ENCODE results near the gene MYO9A. TPM values are rescaled to one million over a fixed set of nuclear protein-coding genes. Genes with fewer than 3 reads are reported as not detected.

Gene MYO9A
- total and polyA plus RNA-seq, 11 donors = 3.2 to 33.9 (median 29.9) TPM

- 94 to 98% (median 96%) methylated on average over 2 of the region's 2 CpGs for WGBS, 4 donors
- no peak for ATAC-seq
Measured at GRCh38 chr15:71932689-71933088, 185.3 kb downstream of the MYO9A start.

GRCh38 chr15:71931261-71931660 is 186.7 kb downstream of the MYO9A start:
- DNase-seq (no peak), ATAC-seq (no peak)
- Histone ChIP-seq H3K36me3 (peaks cover 0 to 71% (median 54%) of the 10 kb centered on the region in 9 donors), H3K9me3 (peaks cover 0 to 26% (median 14%) of the 10 kb centered on the region in 12 donors), H3K4me3 (no peak overlapping the region), H3K4me1 (no peaks in the 10 kb centered on the region), H3K27ac (no peak overlapping the region), H3K27me3 (no peaks in the 10 kb centered on the region)
- 95 to 98% (median 97%) methylated on average over 1 of the region's 1 CpG for WGBS, 4 donors
- intact Hi-C loops (cut with DNase I) = no loop called here
- TF ChIP-seq, protein P1, sequence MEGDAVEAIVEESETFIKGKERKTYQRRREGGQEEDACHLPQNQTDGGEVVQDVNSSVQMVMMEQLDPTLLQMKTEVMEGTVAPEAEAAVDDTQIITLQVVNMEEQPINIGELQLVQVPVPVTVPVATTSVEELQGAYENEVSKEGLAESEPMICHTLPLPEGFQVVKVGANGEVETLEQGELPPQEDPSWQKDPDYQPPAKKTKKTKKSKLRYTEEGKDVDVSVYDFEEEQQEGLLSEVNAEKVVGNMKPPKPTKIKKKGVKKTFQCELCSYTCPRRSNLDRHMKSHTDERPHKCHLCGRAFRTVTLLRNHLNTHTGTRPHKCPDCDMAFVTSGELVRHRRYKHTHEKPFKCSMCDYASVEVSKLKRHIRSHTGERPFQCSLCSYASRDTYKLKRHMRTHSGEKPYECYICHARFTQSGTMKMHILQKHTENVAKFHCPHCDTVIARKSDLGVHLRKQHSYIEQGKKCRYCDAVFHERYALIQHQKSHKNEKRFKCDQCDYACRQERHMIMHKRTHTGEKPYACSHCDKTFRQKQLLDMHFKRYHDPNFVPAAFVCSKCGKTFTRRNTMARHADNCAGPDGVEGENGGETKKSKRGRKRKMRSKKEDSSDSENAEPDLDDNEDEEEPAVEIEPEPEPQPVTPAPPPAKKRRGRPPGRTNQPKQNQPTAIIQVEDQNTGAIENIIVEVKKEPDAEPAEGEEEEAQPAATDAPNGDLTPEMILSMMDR (IDR thresholded peaks at IDR 0.05) = no peak
- TF ChIP-seq POLR2A (IDR thresholded peaks at IDR 0.05) = no peak

More at GRCh38 chr15:71932689-71933088, 185.3 kb downstream of the MYO9A start:
- Histone ChIP-seq H3K27ac (no peak overlapping the region), H3K36me3 (peaks cover 0 to 81% (median 62%) of the 10 kb centered on the region in 9 donors), H3K27me3 (no peaks in the 10 kb centered on the region), H3K9me3 (peaks cover 0 to 26% (median 14%) of the 10 kb centered on the region in 12 donors), H3K4me1 (no peaks in the 10 kb centered on the region), H3K4me3 (no peak overlapping the region)
- TF ChIP-seq POLR2A (IDR thresholded peaks at IDR 0.05) = no peak
- TF ChIP-seq, protein P1 (IDR thresholded peaks at IDR 0.05) = no peak
- intact Hi-C loops (cut with DNase I) = no loop called here
- DNase-seq = no peak

GRCh38 chr15:71925145-71925544 is 192.8 kb downstream of the MYO9A start:
- Histone ChIP-seq H3K4me1 (no peaks in the 10 kb centered on the region), H3K9me3 (peaks cover 0 to 3% (median 0%) of the 10 kb centered on the region in 12 donors), H3K36me3 (peaks cover 0 to 20% (median 3%) of the 10 kb centered on the region in 9 donors), H3K4me3 (no peak overlapping the region), H3K27ac (no peak overlapping the region), H3K27me3 (no peaks in the 10 kb centered on the region)
- intact Hi-C loops (cut with DNase I) = no loop called here
- 90 to 97% (median 96%) methylated on average over 10 of the region's 10 CpGs for WGBS, 4 donors
- TF ChIP-seq, protein P1 (IDR thresholded peaks at IDR 0.05) = no peak
- ATAC-seq (no peak), DNase-seq (no peak)

- TF ChIP-seq, protein P1 (IDR thresholded peaks at IDR 0.05) = no peak
- no peak for TF ChIP-seq POLR2A (IDR thresholded peaks at IDR 0.05)
- Histone ChIP-seq H3K27me3 (no peaks in the 10 kb centered on the region), H3K4me1 (no peaks in the 10 kb centered on the region), H3K27ac (no peak overlapping the region), H3K4me3 (no peak overlapping the region), H3K36me3 (peaks cover 0 to 13% (median 2%) of the 10 kb centered on the region in 9 donors), H3K9me3 (no peaks in the 10 kb centered on the region)
- no peak for ATAC-seq
- intact Hi-C loops (cut with DNase I) = no loop called here
- DNase-seq = no peak
- WGBS, 4 donors = 93 to 97% (median 95%) methylated on average over 3 of the region's 3 CpGs
Measured at GRCh38 chr15:71921191-71921590, 196.8 kb downstream of the MYO9A start.

Measured in heart left ventricle (tissue), 16 donors.